HL-60 (cell line): ENCODE data around the gene STRIT1.
"Not testable (repeated sequence)": the region's sequence is repeated elsewhere in the genome, so short reads cannot be mapped to it uniquely, and the experiment has no call there.

Experiments used
- CTCF ChIP-seq: IDR thresholded peaks from one replicate; pipeline ENCODE4 v1.5.1; 2011; ENCODE audit warnings: low read length, control low read depth, inconsistent platforms; ENCODE audit not compliant: insufficient read depth
- GABPA ChIP-seq: IDR thresholded peaks from 2 replicates; pipeline ENCODE4 v1.6.1; 2012; ENCODE audit warnings: low read depth
- POLR2AphosphoS5 ChIP-seq: IDR thresholded peaks from 2 replicates; pipeline ENCODE4 v1.6.1; 2012; ENCODE audit warnings: low read depth
- SPI1 ChIP-seq: IDR thresholded peaks from 2 replicates; pipeline ENCODE4 v1.6.1; 2012; ENCODE audit warnings: low read depth, mild to moderate bottlenecking, borderline replicate concordance
- TF ChIP-seq, protein P1 (sequence below): IDR thresholded peaks from 2 replicates; pipeline ENCODE4 v1.6.1; 2012; ENCODE audit warnings: low read depth; ENCODE audit not compliant: insufficient replicate concordance

DNA sequence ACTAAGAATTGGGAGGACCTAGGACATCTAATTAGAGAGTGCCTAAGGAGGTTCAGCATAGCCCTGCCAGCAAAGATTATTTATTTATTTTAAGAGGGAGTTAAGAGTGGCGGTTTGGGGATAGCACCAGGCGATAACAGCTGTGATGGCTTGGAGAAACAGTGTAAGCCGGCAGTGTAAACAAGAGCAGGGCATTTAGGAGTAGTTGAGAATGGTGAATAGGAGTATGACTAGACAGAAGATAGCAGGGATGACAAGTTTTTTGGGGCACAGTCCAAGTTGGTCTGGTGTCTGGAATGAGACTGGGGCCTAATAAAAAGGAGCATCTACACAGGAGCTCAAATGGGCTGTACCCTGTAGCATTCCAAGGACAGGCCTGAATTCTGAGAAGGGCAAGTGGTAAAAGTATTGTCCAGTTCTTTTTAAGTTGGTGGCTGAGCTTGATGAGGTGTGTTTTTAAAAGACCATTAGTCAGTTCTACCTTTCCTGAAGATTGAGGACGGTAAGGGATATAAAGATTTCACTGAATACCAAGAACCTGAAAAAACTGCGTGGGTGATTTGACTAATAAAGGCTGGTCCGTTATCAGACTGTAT is 18.2 kb downstream of the STRIT1 start:
- TF ChIP-seq CTCF, POLR2AphosphoS5, GABPA, SPI1: not testable (repeated sequence)
- TF ChIP-seq, protein P1, sequence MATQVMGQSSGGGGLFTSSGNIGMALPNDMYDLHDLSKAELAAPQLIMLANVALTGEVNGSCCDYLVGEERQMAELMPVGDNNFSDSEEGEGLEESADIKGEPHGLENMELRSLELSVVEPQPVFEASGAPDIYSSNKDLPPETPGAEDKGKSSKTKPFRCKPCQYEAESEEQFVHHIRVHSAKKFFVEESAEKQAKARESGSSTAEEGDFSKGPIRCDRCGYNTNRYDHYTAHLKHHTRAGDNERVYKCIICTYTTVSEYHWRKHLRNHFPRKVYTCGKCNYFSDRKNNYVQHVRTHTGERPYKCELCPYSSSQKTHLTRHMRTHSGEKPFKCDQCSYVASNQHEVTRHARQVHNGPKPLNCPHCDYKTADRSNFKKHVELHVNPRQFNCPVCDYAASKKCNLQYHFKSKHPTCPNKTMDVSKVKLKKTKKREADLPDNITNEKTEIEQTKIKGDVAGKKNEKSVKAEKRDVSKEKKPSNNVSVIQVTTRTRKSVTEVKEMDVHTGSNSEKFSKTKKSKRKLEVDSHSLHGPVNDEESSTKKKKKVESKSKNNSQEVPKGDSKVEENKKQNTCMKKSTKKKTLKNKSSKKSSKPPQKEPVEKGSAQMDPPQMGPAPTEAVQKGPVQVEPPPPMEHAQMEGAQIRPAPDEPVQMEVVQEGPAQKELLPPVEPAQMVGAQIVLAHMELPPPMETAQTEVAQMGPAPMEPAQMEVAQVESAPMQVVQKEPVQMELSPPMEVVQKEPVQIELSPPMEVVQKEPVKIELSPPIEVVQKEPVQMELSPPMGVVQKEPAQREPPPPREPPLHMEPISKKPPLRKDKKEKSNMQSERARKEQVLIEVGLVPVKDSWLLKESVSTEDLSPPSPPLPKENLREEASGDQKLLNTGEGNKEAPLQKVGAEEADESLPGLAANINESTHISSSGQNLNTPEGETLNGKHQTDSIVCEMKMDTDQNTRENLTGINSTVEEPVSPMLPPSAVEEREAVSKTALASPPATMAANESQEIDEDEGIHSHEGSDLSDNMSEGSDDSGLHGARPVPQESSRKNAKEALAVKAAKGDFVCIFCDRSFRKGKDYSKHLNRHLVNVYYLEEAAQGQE = not testable (repeated sequence)
